GM21576 (cell line): ENCODE data around the gene TMEM43.

ENCODE experiments used
- ATAC-seq: cut with Tn5 transposase; IDR thresholded peaks from one replicate; pipeline ENCODE4 v1.9.1; 2021; ENCODE audit warnings: mild to moderate bottlenecking, moderate library complexity; ENCODE audit not compliant: unreplicated experiment

Gene TMEM43

GRCh38 chr3:14175383-14176037 is 50.7 kb downstream of the TMEM43 start:
- ATAC-seq, result no peak

- ATAC-seq, result peak; percentile 9
Observed at GRCh38 chr3:14177580-14178246, 52.9 kb downstream of the TMEM43 start.

- ATAC-seq, result peak; percentile 91
Observed at GRCh38 chr3:14178247-14179113, 53.6 kb downstream of the TMEM43 start, which contains the start of the genes LSM3 and XPC. Gene LSM3 (plus strand): TSS chr3:14178817. CDS start chr3:14178861, 44 bp downstream. Gene XPC (minus strand): TSS chr3:14178601. CDS start chr3:14178568, 33 bp downstream.

GRCh38 chr3:14179114-14179465 is 54.2 kb downstream of the TMEM43 start:
- ATAC-seq, result no peak

- no peak for ATAC-seq
Observed at GRCh38 chr3:14179795-14180194, 54.9 kb downstream of the TMEM43 start.

- no peak for ATAC-seq
Observed at GRCh38 chr3:14181253-14181652, 56.4 kb downstream of the TMEM43 start.

GRCh38 chr3:14183015-14183577 is 58.2 kb downstream of the TMEM43 start:
- ATAC-seq, result no peak

GRCh38 chr3:14186854-14187458 is 62.1 kb downstream of the TMEM43 start:
- ATAC-seq, result no peak

GRCh38 chr3:14188041-14188754 is 63.3 kb downstream of the TMEM43 start:
- ATAC-seq, result no peak
